ENCODE measurements around the gene FGF7. TPM values are rescaled to one million over a fixed set of nuclear protein-coding genes. Genes with fewer than 3 reads are reported as not detected.
"Not testable (repeated sequence)": the region's sequence is repeated elsewhere in the genome, so short reads cannot be mapped to it uniquely, and the experiment has no call there.

FGF7 gene
- total RNA-seq, 1 donor from 2014 or later = 99.0 TPM

DNA sequence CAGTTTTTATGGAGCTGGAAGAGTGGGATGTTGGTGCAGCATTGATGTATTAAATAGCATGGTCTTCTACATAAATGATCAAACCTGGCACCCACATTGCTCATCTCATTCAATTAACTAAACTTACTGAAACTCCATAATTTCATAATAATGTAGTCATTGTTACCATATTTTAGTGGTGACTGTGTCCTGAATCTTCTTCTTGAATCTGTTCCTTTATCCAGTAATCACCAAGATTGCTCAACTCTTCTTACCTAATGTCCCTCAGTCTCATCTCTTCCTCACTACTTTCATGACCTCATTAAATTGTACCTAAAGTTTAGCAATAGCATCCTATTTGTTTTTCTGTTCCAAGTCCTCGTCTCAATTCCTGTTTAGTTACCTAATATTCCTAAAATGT is 69.8 kb downstream of the FGF7 start:
- no peak for DNase-seq (ENCODE audit: low spot score)

DNA sequence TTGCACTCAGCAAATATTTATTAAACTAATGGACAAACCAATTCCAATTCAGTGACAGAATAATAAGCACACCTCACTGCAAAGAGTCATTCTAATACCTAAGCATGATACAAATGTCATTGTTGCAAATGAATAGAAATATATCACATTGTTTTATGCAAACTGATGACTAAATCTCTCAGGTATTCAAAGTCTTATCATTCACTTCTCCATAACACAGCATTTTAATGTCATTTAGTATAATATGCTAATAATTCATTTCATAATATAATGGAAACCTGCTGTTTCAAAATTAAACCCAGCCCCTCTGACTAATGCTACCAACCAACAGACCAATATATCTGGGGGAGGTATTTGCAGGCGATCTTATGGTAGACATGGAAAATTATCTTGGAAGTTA is 71.8 kb downstream of the FGF7 start:
- no peak for DNase-seq (ENCODE audit: low spot score)

DNA sequence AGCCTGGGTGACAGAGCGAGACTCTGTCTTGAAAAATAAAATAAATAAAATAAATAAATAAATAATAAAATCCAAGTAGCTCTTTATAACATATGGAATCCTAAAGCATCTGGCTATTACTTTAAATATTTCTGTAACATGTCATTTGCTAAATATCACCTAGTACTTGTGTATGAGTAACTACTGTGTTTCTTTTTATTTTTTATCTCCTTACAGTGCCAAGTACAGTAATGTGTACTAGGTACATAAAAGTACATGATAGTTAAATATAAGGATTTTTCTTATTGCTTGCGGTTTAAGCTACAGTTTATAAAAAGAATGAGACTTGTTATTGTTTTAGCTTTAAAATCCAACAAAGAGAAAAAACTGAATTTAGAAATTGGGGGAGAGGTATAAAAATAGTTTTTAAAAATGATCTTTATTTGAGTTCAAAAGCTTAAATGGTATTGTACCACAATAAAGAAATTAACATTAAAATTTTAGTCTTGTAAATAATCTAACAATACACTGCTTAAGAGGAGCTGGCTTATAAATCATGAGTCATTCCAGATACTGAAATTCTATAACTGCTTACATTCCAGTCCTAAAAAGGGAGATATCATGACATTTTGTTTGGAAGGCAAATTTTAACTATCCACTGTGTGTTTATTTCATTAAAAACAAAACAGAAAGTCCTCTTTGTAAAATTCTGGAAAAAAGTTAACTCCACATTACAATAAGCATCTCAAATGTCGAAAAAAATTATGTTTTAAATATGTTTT is 73.1 kb downstream of the FGF7 start:
- no peak for DNase-seq (ENCODE audit: low spot score)

DNA sequence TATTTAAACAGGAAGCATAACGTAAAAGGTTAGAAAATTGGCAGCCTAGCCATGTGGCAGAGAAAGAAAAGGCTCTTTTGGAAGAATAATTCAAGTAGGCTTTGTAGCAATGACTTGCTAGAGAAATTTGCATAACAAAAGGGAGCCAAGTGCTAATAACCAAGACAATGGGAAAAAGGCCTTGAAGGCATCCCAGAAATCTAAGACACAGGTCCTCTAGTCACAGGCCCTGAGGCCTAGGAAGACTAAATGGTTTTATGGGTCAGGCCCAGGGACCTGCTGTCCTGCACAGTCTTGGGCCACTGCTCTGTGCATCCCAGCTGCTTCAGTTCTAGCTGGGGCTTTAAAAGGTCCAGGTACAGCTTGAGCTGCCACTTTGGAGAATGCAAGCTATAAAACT is 78.5 kb downstream of the FGF7 start:
- no peak for DNase-seq (ENCODE audit: low spot score)

DNA sequence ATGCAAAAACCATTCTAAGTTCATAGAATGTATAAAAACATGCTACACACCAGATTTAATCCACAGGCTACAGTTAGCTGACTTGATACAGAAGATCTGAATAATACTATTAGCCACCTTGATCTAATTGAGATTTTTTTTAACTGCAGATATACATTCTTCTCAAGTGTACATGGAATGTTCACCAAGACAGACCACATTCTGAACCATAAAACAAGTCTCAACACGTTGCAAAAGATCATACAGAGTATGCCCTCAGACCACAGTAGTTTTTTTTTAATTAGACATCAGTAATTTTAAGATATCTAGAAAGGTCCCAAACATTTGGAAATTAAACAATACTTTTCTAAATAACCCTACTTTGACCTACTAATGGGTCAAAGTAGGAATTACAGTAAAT is 83.3 kb downstream of the FGF7 start:
- no peak for DNase-seq (ENCODE audit: low spot score)

DNA sequence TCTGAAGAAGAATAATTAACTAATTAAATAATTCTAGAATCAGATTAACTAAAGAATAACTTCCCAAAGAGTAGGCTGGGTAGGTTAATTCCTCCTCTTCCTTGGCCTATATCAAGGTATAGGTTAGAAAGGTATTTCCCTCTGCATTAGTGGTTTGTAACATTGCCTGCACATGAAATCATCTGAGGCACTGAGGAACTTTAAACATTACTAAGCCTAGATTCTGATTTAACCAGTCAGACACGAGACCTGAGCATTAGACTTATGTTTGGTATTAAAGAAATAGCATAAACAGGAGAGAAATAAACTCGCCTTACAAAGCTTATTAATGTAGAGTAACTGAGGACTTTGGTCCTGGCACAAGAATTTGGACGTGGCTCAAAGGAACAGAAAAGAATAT is 84.2 kb downstream of the FGF7 start:
- no peak for DNase-seq (ENCODE audit: low spot score)

DNA sequence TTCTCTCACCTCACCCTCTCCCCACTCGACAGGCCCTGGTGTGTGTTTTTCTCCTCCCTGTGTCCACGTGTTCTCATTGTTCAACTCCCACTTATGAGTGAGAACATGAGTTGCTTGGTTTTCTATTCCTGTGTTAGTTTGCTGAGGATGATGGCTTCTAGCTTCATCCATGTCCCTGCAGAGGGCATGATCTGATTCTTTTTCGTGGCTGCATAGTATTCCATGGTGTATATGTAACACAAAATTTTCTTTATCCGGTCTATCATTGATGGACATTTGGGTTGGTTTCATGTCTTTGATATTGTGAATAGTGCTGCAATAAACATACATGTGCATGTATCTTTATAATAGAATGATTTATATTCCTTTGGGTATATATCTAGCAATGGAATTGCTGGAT is 89.7 kb downstream of the FGF7 start:
- not testable (repeated sequence) for DNase-seq (ENCODE audit: low spot score)

DNA sequence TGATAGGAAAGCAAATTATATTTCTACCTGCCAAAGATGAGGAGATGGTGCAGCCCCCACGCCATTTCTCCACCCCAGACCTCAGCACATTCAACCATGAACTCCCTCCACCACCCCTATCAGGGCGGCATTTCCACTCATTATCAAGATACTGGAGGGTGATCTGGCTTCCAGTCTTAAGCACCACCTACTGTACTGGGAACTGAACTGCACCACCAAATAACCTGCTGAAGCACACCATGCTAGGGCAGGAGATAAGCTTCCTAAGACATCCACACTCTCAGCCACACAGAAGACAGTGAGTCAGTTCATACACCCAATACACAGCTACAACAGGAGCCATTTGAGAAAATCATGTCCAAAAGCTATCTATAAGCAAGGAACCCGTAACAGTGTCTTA is 98.8 kb downstream of the FGF7 start:
- no peak for DNase-seq (ENCODE audit: low spot score)

DNA sequence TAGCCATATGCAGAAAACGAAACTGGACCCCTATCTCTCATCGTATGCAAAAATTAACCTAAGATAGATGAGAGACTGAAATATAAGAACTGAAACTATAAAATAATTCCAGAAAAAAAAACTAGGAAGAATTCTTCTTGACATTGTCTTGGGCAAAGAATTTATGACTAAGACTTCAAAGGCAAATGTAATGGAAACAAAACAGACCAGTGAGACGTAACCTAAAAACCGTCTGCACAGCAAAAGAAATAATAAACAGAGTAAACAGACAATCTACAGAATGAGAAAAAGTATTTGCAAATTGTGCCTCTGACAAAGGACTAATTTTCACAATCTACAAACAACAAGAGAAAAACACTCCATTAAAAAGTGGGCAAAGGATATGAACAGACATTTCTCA is 105.2 kb downstream of the FGF7 start:
- DNase-seq (ENCODE audit: low spot score) = no peak

DNA sequence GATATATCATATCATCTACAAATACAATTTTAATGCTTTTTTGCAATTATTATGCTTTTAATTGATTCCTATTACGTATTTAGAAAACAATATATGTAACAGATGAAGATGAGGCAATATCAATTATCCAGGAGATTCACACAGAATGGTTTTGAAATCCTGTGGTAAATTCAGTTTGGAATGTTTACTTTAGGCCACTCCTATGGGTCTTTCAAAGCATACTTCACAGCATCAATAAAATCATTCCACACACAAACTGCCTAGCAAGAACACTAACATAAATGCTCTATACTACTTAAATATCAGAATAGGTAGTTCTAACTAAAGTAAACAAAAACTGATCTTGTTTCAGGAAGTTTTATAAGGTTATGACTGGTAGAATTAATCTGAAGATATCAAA is 107.0 kb downstream of the FGF7 start:
- no peak for DNase-seq (ENCODE audit: low spot score)

Other genes starting within 250 kb of the FGF7 start
- gene FAM227B, start 197.6 kb downstream of the FGF7 start, total RNA-seq = 6.0 TPM
- gene DTWD1, start 197.8 kb downstream of the FGF7 start, total RNA-seq = 40.3 TPM

All from mucosa of gallbladder (tissue), 1 donor.